ENCODE results near the gene FOS.
"Not testable (repeated sequence)": the region's sequence is repeated elsewhere in the genome, so short reads cannot be mapped to it uniquely, and the experiment has no call there.

The FOS gene

DNA sequence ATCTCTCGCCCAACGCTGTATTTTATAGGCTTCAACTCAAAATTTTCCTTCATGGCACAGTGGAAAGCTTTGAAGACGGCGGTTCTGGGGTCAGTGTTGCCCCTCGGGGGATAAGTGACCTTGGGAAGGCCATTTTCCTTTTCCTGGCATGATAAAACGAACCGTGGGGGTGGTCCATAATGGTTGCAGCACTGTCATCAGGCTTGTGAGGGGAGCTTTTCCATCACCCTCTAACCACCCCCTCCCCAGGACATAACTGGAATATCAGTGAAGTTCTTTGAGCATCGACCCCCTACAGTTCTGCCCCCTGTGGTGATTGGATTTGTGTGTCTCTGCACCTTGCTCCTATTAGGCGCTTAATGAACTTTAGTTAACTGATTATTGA is 16.0 kb downstream of the FOS start:
- DNase-seq (ENCODE audit: low read depth in 2 of 2), result no peak

DNA sequence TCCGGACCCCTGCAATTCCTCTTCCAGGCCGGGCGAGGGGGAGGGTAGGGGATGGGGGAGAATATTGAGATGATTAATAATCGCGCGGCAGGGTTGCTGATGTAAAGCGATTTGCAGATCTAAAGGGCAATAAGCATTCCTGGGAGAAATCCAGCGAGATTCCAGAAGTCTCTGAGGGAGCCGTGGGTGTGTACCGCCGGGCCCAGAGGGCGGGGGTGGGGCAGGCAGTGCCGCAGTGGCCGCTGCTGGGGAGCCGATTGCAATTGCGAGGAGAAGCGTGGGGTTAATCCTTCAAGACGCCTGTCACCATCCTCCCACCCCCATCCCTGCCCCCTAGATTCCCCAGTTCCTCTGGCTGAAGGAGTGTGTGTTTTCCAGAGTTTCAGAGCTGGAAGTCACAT is 16.4 kb downstream of the FOS start:
- no peak for DNase-seq (ENCODE audit: low read depth in 2 of 2)

DNA sequence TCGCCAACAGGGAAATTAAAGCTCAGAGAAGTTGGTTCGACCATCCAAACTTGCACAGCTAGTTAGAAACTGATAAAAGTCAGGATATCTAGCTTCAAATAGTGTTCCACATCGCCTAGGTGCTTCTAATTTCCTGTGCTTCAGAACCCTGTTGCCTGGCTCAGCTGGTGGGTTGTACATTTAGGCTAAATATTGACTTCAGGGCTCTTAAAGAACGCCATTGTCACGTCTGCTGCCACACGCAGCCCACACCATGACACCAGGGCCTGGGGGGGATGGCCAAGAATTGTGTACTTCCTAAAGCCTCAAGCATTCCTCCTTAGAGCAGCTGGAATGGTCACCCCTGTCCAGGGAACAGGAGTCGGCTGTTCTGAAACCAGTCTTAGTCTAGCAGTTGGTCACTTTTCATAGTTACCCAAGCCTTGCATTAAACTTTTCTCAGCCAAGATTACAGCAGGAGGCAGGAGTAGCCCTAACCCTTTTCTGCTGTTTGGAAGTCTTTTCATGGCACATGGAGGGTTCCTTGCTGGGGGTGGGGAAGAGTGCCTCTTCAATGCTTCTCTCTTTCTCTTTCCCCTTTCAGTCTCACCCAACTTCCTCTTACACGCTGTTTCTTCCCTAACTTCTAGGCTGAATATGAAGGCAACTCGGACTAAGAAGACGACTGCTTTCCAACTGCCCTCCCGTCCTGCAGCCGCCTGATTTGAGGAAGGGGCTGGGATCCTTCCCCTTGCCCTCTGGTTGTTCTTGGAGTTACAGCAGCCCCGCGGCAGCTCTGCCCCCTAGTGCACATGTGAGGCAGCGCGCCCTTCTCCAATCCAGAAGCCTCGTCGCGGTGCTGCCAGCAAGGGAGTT is 17.1 kb downstream of the FOS start:
- peak; percentile 61 to 66 for DNase-seq (ENCODE audit: low read depth in 2 of 2)

DNA sequence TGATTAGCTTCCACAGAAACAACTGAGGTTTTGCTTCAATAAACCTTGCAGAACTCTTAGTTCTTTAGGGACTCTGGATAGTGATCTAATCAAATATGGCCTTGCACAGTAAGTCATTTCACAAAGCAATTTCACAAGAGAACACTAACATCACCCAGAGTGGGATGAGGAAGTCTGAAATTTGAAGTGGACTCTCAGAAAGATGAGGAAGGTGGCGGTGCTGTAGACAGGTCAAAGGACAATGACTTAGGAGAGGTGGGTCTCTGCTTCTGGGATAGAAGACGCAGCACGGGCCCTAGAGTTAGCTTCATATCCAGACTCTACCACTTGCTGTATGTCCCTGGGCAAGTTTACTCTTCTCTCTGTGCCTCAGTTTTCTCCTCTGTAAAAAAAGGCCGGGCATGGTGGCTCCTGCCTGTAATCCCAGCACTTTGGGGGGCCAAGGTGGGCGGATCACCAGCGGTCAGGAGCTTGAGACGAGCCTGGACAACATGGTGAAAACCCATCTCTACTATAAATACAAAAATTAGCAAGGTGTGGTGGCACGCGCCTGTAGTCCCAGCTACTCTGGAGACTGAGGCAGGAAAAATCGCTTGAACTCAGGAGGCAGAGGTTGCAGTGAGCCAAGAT is 18.9 kb downstream of the FOS start:
- DNase-seq (ENCODE audit: low read depth in 2 of 2), result no peak

DNA sequence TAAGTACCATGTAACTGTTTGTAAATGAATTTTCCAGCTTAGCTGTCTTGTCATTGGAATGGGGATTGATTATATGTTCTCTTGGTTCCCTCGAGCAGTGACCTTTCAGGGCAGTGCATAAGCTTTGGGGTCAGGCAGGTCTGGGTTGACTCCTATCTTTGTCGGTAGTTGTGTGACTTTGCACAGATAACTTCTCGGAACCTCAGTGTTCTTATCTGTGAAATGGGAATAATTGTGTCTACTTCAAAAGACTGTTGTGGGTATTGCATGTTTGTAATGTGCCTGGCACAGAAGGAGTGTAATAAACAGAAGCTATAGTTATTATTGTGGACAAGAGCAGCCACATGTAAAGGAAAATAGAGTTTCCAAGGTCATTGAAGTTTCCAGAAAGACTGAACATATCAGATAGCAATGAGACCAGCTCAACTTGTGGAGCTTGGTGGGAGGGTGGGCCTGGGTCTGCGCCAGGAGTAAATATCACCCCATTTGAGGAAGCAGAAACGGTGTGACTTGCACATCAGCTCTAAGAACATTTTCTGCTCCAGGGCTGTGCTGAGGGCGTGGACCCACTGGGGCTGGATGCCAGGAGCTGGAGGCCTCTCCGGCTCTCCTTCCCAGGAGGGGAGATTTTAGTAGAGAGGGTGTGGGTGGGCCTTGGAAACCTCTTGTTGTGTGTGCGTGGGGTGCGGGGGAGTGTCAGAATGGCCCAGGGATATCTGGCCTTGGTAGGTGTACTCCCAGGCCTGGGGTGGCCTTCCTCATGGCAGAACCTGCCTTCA is 19.7 kb downstream of the FOS start:
- DNase-seq (ENCODE audit: low read depth in 2 of 2), result no peak

DNA sequence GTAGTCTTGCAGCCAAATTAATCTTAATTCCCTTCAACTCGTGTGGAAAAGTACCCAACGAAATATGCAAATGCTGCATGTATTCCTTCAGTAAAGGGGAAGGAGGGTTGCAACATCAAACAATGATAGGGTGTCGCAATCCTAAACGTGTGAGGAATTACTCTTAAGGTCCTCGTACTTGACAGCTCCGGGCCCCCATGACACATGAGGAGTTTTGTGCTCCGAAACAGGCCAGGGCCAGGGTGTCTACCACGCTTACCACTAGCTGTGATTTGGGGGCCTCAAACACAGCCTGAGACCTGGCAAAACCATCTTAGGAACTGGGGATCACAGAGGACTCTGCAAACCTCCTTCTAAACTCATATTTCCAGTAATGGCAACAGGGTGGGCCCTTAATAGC is 20.4 kb downstream of the FOS start:
- no peak for DNase-seq (ENCODE audit: low read depth in 2 of 2)

DNA sequence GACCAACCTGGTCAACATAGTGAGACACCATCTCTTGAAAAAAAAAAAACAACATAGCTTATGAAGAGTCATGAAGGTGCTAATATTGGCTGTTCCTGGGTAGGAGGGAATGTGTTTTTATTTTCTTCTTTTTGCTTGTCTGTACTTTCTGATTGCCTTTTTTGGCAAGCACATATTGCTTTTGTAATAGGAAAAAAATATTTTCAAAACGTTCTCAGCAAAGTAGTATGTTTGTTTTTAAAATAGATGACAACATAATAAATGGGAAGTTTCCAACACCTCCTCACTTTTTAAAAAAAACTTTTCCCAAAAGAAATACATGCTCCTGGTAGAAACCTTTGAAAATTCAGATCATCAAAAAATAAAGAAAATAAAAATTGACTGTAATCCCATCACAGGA is 20.9 kb downstream of the FOS start:
- DNase-seq (ENCODE audit: low read depth in 2 of 2), result no peak

DNA sequence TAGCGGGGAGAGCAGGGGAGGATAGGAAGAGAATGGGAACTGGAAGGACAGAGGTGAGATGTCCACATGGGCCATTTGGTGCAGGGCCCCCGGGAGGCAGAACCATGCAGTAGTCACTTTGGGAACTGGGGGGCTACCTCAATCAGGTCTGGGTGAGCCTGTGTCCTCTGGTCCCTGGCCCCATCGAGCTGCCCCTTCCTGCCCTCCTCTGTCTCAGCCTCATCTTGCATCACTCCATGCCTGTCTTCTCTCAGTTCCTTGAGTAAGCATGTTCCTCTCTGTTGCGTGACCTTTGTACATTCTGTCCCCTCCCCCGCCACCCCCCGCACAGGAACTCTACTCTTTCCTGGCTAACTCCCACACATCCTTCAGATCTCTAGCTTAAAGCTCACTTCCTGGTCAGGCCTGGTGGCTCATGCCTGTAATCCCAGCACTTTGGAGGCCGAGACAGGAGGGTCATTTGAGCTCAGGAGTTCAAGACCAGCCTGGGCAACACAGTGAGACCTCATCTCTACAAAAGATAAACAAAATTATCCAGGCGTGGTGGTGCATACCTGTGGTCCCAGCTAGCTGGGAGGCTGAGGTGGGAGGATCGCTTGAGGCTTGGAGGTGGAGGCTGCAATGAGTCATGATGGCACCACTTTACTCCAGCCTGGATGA is 23.2 kb downstream of the FOS start:
- no peak for DNase-seq (ENCODE audit: low read depth in 2 of 2)

DNA sequence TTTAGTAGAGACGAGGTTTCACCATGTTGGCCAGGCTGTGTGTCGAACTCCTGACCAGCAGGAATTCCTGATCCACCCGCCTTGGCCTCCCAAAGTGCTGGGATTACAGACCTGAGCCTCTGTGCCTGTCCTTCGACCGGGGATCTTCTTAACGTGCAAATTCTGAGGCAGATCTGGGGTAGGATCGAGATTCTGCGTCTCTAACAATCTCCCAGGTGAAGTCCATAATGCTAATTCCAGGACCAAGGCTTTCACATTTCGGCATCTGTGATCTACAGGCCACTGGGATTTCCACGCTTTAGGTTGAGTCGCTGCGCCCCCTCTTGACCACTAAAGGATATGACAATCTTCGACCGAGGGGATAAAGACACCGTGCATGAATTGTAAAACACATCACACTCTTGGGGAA is 24.8 kb downstream of the FOS start:
- DNase-seq (ENCODE audit: low read depth in 2 of 2), result no peak

DNA sequence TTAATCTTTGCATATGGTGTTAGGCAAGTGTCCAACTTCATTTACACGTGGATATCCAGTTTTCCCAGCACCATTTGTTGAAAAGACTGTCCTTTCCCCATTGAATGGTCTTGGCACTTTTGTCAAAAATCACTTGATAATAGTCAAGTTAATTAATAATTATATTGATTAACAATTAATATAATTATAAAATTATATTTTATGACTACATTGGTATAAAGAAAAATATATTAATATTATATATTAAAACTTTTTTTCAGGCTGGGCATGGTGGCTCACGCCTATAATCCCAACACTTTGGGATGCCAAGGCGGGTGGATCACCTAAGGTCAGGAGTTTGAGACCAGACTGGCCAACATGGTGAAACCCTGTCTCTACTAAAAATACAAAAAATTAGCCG is 27.8 kb downstream of the FOS start:
- not testable (repeated sequence) for DNase-seq (ENCODE audit: low read depth in 2 of 2)

DNA sequence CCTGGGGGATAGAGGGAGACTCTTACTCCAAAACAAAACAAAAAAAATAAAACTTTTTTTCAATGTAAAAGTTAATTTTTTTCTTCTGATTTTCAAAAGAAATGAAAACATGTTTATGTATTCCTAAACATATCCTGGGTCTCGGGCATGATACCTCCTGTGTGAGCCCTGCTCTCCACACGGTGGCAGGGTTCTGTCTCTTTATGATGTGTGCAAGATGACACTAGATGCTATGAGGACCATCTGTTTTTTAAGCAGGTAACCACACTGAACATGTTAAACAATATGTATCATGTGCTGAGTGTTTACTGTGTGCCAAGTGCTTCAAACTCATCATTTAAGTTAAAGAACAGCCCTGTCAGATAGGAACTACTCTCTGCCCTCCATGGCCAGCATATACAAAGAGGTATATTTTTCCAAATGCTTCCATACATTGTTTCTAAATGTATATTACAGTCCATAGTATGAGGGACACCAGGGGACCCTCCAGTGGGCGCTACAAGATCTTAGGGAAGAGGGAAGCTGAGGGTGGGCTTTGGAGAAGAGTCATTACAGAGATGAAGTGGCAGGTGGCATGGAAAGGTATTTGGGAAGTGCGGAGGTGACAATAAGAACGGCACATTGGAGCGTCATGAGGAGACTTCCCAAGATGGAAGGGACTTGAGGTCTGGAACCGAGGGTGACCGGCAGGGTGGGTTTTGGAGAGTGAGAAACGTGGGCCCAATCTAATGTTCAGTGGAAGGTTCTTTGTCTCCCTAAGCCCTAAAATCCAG is 28.5 kb downstream of the FOS start:
- DNase-seq (ENCODE audit: low read depth in 2 of 2), result no peak

DNA sequence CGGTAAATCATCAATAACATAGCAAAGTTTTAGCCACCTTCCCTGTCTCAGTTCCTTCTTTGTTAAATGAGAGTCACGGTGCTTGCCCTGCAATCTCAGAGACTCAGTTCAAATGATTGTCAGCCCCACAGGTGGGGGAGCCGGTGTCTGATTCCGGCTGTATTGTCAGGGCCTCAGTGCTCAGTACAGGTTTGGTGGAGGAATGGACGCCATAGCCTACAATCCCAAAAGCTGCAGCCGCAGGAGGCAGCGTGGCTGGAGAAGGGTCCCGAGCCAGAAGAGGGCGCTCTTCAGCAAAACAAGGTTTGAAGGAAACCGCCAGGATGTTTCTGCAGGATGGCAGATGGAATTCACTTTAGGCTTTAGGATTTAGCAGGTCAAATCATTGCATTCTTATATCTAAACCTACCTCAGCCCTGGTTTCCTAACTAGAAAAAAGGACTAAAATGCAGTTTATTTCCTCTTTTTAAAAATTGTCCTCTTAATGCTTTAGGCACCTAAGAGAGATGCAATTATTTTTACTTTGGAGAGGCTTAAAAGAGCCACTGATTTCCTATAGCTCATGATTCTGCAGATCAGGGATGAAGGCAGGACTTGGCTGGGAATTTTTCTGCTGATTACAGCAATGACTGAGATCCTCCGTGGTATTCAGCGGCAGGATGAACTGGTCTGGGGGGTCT is 29.2 kb downstream of the FOS start:
- peak; percentile 55 to 80 for DNase-seq (ENCODE audit: low read depth in 2 of 2)

DNA sequence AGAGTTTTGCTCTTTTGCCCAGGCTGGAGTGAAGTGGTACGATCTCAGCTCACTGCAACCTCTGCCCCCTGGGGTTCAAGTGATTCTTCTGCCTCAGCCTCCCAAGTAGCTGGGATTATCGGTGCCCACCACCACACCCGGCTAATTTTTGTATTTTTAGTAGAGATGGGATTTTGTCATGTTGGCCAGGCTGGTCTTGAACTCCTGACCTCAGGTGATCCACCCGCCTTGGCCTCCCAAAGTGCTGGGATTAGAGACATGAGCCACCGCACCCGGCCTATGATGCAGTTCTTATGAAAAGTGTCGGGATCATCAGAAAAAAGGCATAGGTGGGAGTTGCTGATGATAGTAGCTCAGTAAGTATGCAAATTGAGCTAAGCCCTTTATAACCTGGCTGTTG is 30.4 kb downstream of the FOS start:
- DNase-seq (ENCODE audit: low read depth in 2 of 2), result not testable (repeated sequence)

DNA sequence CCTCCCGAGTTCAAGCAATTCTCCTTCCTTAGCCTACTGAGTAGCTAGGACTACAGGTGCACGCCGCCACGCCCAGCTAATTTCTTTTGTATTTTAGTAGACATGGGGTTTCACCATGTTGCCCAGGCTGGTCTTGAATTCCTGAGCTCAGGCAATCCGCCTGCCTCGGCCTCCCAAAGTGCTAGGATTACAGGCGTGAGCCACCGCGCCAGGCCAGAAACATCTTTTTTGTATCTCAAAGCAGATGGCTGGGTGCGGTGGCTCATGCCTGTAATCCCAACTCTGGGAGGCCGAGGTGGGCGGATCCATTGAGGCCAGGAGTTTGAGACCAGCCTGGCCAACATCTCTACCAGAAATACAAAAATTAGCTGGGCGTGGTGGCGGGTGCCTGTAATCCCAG is 30.9 kb downstream of the FOS start:
- not testable (repeated sequence) for DNase-seq (ENCODE audit: low read depth in 2 of 2)

DNA sequence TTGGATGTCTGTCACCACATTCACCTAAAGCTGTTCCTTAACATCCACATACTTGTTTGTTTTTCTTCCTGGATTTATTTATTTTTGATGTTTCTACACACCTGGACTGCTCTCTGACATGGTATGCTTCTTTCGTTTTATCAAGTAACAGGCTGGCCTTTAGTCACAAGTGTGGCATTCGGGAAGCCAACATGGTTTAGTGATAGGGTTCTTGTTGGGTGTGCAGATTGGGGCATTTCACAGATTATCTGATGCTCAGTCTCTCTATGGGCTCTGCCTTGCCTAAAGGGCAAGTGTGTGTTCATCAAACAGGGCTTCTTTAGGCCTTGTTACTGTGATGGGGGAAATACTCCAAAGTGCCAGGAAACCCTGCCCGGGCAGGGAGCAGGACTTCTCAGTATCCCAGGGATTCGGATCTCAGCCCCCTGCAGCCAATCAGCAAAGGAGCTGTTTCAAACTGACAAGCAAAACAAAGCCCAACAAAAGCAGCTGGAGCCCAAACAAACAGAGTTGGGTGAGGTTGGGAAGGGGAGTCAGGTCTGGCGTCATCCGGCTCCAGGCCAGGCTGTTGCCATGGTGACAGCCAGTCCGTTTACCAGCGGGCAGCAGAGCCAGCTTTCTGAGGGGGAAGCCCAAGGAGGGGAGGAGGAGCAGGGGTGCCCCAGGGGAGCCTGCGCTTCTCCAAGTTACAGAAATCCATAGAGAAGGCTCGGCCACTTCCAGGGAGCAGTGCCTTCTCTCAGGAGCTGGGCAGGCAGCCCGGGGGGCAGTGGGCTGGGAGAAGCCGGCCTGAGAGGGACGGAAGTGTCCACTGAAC is 31.9 kb downstream of the FOS start:
- no peak for DNase-seq (ENCODE audit: low read depth in 2 of 2)

DNA sequence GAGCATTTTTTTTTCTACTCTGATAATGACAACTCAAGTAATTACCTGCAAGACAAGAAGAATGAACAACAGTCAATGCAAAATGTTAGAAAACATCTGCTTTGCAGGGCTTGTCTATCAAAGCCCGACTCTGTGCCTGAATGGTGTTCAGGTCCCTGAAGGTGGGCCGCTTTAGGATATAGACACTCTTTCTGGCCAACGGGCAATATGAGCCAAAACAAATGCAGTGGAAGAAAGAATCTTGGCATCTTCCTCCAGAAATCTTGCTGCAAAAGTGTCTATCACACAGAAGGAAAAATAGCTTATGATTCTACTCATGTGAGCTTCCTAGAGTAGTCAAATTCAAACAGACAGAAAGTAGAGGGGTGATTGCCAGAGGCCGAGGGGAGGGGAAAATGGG is 32.7 kb downstream of the FOS start:
- no peak for DNase-seq (ENCODE audit: low read depth in 2 of 2)

DNA sequence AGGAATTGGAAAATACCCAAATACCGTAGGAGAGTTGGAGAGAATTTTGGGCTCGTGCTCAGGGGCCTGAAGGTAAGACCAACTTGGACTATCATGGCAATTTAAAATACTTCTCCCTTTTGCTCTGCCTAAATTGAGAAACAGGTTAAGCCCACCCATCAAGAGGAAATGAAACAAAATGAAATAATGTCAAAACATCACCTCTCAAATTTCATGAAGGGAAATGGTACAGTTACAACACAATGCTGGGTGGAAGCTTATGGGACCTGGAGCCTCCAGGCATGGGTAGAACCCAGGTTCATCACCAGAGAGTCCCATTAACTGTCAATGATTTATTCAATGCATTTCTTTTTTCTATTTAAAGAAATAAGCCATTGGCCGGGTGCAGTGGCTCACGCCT is 33.7 kb downstream of the FOS start:
- no peak for DNase-seq (ENCODE audit: low read depth in 2 of 2)

DNA sequence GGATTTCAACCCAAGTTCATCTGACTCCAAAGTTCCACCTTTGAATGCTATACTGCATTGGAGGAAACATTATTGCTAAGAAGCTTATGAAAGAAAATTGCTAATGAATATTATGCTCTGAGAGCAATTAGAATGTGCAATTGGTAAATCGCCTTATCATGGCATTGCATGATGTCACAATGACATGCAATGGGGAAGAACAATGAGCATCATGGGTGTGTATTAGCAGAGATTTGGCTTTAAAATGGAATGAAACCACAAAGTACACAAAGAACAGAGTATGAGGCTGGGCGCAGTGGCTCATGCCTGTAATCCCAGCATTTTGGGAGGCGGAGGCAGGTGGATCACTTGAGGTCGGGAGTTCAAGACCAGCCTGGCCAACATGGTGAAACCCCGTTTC is 34.7 kb downstream of the FOS start:
- DNase-seq (ENCODE audit: low read depth in 2 of 2), result no peak

DNA sequence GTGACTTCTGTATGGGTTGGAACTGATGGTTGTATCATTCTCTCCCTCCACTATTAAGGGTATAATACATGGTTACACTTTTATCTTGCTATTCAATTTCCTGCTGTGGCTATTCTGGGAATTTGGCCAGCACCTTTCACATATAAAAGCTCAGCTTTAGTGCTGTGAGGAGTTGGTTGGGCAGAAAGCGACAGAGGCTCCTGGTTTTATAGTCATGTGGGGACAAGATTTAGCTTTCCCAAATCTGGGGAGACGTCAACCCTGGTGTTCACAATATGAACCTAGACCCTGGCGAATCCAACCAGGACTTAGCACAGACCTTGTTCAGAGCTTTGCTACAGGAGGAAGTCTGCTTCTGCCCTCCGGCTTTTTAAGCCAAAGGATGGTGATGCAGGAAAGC is 36.5 kb downstream of the FOS start:
- no peak for DNase-seq (ENCODE audit: low read depth in 2 of 2)

DNA sequence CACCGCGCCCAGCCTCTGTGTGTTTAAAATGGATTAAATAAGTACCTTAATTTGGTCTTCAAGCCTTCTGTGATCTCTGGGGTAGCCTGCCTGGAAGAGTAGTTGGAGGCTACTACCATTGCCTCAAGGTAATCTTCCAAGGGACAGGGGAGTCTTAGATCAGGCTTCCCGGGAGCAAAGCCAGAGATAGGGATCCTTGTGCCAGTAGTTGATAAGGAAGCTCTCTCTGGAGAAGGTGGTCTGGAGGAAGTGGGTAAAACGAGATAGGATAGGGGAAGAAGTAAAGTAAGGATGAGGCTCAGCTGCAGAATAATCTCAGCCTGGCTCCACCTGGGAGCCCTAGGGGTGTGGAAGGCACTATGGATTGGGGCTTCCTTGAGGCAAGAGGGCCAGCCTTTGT is 38.5 kb downstream of the FOS start:
- DNase-seq (ENCODE audit: low read depth in 2 of 2), result no peak

Measured in stimulated activated CD4-positive, alpha-beta T cell treated with anti-CD3 and anti-CD28 coated beads, Interleukin-12 subunit alpha, Interleukin-12 subunit beta, amount 100 ng/mL, for 24 hours (primary cell).